GM10847 (cell line): ENCODE results near the gene CREM.

Source experiments
- POLR2A ChIP-seq: IDR thresholded peaks from 2 replicates; pipeline ENCODE4 v1.6.1; 2011; ENCODE audit not compliant: insufficient read length; ENCODE audit errors: extremely low read depth

Gene CREM

DNA sequence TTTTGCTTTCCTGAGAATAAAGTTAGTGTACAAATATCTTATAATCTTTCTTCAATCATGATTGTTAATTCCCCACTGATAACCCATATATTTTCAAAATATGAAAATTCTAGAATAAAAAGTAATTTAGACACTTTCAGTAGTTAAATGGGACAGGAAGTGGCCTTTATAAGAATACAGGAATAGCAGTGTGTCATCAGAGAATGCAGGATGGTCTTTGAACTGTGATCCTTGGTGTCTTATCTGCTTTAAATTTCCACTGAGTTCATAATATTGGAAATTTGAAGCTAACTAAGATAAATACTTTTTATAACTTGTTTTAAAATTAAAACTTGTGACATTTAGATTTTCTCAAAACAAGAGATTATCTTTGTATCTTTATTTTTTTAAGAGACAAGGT is 75.4 kb downstream of the CREM start:
- TF ChIP-seq POLR2A: no peak

DNA sequence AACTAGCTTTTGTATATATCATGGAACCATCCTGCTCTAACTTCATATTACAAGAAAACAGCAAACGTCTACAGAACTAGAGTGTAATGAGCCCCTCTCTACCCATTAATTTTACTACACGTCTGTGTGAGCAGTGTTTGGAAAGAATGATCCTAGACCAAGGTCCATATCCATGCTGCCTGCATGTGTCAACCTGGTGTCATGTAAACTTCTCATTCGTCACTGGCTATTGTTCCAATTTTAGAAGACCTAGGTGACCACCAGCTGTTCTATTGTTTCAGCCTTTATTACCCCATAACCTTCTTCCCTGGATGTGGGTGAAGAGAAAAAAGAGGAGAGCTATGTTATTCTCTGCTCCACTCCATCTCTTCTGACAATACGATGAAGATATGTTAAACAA is 77.1 kb downstream of the CREM start:
- TF ChIP-seq POLR2A: no peak

DNA sequence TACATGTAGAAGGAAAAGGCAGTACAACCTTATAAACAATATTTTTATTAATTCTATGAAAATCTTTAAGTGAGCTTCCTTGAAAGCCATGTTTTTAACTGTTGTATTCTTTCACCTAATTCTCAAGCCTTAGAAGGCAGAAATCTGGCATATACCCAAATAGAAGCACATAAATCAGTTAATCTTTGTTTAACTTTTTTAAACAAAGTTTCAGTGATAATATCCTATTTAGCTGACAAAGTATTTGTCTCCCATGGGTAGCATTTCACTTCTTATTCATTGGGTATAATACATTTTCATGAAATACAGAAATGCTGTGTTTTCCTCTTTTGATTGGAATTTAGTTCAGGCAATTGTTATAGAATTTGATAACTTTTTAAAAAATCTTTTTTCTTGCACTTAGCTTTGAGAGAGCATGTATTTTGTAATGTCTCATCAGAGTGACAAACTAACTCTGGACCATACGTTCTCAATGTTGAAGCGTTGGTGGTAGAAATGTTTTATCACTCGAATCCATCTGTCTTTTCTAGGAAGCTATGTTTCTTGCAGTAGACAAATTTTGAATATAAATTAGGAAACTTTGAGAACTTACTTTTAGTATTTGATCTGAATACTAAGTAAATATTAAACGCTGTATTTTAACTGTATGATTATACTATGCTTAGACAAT is 78.1 kb downstream of the CREM start:
- no peak for TF ChIP-seq POLR2A

DNA sequence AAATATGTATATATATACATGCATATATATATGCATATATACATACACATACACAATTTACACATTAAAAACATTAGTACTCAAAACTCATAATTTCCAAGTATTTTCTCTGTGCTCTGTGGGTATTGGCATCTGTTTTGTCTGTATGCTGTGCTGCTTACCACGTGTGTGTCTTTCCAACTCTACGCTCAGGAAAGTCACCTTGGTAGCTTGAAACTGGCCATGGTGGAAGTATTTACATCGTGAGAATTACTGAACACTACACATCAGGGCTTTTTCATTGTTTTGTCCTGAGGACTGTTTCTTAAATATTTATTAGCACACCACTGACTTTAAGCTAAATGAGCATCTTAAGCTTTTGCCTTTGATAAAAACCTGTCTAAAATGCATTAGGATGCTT is 79.6 kb downstream of the CREM start:
- TF ChIP-seq POLR2A: no peak

DNA sequence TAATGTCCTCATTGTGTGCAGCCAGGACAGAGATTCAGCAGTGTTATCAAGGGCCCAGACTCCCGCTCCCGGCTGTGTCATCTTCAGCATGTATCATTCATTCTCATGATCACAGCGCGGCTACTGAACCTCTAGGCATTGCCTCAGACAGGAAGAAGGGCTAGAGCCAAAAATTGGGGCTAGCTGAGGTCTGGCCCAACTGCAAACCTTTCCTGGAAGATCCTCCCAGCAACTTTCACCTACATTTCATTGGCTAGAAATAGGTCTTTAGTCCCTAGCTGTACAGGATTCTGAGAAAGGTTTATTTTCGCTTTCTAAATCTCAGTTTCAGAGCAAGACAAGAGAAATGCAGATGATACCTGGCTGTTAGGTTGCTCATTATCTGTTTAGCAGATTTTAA is 81.9 kb downstream of the CREM start:
- no peak for TF ChIP-seq POLR2A

DNA sequence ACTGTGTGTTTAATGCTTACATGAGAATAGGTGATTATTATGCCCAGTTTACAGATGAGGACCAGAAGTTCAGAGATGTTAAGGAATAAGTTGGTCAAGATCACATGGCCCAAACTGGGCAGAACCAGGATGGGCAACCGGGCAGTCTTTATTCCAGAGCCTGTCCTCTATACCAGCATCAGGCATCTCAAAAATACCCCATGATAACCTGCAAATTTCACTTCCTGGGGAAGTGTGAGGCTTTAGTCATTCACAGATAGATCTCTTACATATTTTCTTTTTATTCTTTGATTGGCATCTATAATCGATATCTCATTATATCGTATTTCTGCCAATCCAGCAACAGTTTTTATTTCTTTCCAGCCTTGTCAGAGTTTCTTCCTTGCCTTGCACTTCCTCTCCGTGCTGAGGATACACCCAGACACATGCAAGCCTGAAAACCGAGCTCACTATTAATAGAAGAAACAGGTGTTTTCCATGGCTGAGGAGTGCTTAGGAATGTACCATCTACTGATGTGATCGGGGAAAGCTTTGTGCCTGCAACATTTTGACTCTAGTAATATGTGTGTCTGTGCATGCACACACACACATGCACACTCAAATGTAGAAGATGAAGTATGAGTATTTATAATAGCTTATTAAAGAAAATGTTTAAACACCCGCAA is 82.4 kb downstream of the CREM start:
- no peak for TF ChIP-seq POLR2A

DNA sequence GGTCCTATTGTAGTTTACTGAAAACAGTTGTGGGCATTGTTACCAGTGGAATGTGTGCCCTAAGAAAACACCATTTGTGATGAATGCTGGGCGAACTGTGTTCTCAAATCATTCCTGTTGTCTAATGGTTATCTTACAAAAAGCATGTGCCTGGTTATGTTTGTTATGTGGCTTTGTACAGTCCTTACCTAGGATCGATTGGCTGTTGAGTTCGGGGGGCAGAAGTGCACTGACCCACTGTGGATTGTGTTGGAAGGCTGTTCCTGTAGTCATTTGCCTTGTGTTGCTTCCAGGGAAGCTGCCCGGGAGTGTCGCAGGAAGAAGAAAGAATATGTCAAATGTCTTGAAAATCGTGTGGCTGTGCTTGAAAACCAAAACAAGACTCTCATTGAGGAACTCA is 84.3 kb downstream of the CREM start:
- TF ChIP-seq POLR2A: no peak

DNA sequence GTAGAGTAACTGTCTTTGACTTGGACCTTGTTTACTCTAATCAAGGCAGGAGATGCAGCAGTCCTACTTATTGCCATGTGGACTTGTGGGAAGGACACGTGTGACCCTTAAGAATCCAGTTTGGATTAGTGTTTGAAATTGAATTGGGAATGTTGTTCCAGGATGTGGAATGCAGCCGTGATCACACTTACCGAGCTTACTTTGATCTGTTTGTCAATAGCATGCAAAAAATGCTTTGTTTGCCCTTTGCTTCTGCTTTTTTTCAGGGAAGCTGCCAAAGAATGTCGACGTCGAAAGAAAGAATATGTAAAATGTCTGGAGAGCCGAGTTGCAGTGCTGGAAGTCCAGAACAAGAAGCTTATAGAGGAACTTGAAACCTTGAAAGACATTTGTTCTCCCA is 84.7 kb downstream of the CREM start:
- no peak for TF ChIP-seq POLR2A

DNA sequence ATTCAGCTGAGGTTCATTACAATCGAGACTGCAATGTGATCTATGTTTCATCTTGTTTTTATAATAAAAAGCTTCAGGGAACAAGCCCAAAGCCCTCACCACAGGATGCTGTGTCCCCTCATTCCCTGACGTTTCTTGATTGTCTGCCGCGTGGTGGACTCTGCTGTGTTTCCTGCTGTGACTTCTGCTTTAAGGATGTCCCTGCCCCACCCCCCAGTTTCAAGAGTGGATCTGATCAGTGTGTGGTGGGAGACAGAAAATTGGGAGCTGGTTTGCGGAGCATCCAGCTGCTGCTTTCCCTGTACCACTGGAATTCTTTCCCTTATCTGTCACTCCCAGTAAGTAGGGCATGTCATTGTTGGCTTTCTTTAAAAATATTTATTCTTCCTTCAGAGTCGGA is 86.2 kb downstream of the CREM start:
- TF ChIP-seq POLR2A: no peak

DNA sequence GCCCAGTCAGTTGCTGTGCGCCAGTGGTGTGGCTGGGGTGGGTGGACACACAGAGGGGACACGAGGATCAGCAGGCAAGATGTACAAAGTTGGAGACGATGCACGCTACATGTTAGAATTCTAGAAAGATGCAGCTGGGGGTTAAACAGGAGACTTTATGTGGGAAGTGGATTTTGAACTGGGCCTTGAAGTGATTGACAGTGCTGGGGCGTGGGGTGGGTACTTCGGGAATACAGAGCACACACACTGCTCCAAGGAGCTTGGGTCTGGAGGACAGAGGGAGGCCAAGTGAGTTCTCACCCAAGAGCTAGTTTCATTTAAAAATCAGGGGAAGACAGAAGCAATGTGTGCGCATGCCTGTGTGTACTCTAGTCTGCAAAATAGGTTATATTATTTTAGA is 87.1 kb downstream of the CREM start:
- TF ChIP-seq POLR2A: no peak

DNA sequence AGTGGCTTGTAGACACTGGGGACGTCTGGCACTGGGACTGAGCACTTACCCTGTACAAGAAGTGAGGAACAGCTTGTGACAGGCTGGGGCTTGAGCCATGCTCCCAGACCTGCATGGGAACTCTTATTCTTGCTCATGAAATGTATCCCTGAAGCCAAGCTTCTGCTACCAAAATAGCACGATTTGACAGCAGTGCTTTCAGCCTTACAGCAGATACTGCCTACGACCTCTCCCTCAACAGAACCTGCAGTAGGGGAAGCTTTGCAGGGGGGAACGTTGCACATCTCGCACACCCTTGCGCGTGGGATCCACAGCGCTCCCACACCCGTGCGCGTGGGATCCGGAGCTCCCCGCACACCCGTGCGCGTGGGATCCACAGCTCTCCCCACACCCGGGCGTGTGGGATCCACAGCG is 88.0 kb downstream of the CREM start:
- TF ChIP-seq POLR2A: no peak

DNA sequence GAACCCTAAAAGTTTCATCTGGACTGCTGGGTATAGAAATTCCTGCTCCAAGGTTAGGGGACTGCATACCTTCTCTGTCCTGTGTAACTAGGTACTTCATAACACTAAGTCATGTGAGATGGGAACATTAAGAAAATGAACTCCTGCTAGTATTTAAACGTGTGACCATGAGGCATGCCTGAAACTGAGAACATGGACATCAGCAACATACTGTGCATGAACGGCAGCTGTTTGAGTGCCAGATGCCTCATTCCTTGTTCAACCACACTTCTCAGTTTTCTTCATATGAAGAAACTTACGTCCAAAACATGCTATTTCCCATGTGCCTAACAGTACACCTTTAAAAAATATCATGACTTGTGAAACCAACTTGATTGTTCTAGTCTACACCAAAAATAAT is 88.5 kb downstream of the CREM start:
- TF ChIP-seq POLR2A: no peak

DNA sequence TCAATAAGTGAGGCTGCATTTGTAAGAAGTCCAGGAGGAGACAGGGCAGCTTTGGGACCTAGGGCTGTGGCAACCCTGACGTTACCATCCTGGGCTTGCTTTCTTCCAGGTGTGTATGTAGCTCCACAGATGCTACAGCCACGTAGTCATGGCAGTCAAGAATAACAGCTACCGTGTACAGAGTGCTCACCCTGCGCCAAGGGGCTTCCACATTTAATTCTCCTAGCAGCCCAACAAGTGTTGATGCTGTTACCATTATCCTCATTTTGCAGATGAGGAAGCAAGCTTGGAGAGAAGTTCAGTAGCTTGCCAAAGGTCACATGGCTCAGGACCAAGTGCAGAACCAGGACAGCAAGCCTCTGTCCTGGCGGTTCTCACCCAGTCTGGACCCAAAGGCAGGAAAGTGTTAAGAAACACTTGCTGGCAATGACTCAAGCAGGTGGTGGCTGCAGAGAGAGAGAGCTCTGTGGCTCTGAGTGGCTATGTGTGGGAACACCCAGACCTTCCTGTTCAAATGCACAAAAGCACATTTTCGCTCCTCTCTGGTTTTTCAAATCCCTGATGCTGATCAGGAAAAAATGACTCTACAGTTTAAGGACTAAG is 89.8 kb downstream of the CREM start:
- no peak for TF ChIP-seq POLR2A

DNA sequence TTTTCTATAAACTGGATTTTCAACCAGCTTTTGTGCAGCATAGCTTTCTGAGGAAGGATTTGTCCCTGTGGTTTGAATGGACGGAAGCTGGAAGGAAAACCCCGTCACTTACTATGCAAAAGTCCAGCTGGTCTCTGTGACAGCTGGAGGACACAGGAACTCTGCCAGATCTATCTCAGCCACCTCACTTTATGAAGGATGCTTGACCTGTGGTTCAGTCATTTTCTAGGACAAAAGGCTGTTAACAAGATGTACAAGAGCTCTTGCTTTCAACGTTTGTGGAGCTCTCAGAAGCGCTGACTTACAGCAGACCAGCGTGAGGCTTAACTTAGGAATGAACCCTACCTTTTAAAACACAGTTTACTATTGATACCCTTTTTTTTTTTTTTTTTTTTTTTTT is 90.8 kb downstream of the CREM start:
- TF ChIP-seq POLR2A: no peak

DNA sequence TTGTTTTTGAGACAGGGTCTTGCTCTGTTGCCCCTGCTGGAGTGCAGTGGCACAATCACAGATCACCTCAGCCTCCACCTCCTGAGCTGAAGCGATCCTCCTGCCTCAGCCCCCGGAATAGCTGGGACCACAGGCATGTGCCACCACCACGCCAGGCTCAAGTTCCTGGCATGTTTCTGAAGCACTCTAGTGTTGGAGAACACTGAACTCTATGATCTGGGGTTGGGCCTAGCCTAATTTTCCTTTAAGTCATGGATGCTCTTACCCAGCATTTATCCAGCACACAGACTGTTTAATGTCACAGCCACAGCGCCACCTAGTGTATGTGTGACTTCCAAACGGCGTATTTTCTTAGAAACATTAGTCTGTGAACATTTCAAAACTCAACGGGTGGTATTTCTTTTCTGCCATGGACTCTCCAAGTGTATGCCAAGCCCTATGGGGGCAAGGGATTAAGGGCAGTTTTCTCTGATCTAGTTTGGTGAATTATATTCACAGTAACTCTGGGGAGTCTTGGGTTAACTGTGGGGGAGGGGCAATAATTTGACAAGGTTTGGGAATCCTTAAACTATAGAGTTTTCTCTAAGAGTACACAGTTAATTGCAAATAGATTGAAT is 91.8 kb downstream of the CREM start:
- TF ChIP-seq POLR2A: no peak

DNA sequence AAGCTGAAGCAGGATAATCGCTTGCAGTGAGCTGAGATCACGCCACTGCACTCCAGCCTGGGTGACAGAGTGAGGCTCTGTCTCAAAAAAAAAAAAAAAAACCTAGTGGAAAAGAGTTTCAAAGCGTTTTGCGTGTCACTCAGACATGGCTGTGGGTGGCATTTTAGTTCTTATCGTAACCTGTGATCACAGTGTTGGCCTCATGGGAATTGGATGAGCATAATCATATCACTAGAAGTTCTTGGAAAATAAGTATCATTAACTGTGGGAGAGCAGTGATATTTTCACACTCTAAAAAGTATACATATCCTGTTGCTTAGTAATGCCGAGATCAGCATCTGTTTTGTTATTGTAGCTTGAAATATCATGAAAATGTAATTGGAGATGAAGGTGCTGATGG is 92.6 kb downstream of the CREM start:
- TF ChIP-seq POLR2A: no peak
